Stimulated activated CD4-positive, alpha-beta T cell treated with anti-CD3 and anti-CD28 coated beads, Interleukin-12 subunit alpha, Interleukin-12 subunit beta, amount 100 ng/mL, for 4 hours (primary cell): ENCODE data around the gene SELENOI.
"Not testable (repeated sequence)": the region's sequence is repeated elsewhere in the genome, so short reads cannot be mapped to it uniquely, and the experiment has no call there.

Source experiments
- DNase-seq: peaks from one replicate; pipeline ENCODE4 v3.0.0-alpha.2; 2020

Gene SELENOI, protein sequence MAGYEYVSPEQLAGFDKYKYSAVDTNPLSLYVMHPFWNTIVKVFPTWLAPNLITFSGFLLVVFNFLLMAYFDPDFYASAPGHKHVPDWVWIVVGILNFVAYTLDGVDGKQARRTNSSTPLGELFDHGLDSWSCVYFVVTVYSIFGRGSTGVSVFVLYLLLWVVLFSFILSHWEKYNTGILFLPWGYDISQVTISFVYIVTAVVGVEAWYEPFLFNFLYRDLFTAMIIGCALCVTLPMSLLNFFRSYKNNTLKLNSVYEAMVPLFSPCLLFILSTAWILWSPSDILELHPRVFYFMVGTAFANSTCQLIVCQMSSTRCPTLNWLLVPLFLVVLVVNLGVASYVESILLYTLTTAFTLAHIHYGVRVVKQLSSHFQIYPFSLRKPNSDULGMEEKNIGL

GRCh38 chr2:26345545-26346453 lies at the start of gene SELENOI:
SELENOI (plus strand) TSS chr2:26346143; CDS start chr2:26346233, 90 bp downstream.
- peak; percentile 98 for DNase-seq

GRCh38 chr2:26297061-26297460 lies 48.9 kb upstream of the SELENOI start:
- DNase-seq, result no peak

GRCh38 chr2:26298286-26298637 lies 47.7 kb upstream of the SELENOI start:
- no peak for DNase-seq

- peak; percentile 22 for DNase-seq
Measured at GRCh38 chr2:26298638-26299393, 47.1 kb upstream of the SELENOI start.

DNA sequence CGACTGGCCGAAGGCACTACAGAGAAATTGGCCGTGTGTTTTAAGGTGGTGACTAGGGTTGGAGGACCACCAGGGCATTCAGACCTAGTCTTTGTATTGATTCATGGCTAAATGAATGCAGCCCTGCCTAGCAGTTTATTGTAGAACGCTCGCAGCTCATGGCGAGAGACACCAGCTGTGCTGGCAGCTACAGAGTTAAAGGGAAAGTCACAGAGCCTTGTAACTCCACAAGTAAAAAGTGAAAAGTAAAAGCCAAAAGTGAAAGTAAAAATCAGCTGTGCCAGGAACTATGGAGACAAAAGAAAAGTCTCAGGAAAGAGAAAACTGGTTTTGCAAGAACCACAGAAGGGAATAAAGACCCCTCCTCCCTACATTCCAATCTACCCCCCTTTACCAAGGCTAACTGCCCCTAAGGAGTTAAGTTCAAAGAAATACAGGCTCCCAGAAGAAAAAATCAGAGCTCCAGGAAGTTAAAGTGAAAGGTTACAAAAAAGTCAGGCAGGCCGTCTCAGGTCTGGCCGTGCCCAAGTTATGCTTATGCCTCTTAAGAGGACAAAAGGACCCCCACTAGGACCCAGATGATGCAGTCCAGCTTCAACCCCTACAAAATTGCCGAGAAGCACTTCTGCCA lies 46.4 kb upstream of the SELENOI start:
- DNase-seq, result no peak

DNA sequence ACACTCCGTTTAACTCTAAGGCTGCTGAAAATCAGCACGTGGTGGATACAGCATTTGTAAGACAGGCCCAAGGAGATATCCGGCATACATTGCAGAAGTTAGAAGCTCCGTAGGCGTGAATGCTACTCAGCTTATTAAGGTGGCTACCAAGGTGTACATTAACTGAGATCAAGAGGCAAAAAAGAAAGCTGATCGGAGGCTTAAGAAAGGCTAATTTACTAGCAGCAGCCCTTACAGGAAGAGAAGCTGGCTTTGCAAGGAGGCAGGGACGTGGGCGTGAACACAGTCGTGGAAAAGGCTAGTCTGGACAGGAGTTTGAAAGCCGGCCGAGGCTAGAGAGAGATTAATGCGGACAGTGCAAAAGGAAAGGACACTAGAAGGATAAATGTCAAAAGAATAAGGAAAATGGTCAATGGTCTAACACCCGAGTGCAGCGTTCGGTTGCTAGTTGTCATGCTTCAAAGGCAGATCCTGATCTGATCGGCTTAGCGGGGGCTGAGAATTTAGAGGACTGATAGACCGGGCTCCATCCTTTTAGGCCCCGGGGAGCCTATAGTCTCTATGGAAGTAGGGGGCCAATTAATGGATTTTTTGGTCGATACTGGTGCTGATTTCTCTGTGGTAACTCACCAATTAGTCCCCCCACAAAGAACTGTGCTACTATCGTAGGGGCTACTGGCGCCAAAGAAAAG lies 45.6 kb upstream of the SELENOI start:
- DNase-seq, result peak; percentile 3

- DNase-seq, result no peak
Measured at GRCh38 chr2:26302846-26303245, 43.1 kb upstream of the SELENOI start.

- DNase-seq, result not testable (repeated sequence)
Measured at GRCh38 chr2:26305094-26305493, 40.8 kb upstream of the SELENOI start.

GRCh38 chr2:26305540-26305939 lies 40.4 kb upstream of the SELENOI start:
- DNase-seq, result no peak

GRCh38 chr2:26309921-26310320 lies 36.0 kb upstream of the SELENOI start:
- DNase-seq, result no peak

DNA sequence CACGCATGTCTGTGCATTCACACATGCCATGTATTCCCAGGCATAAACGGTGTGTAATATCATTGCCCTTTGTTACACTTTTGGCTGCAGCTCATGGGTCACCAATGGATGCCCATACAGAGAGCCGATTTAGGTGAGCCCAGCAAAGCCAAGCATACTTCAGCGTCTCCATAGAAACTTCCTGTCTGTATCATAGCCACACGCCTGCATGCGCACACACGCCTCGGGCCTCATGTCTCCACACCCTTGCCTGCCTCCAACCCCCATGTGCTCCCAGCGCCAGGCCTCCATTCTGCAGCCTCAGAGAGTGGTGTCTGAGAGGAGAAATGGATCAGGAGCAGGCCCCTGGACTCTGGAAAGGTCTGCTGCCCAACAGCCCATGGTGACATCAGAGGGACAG lies 33.5 kb upstream of the SELENOI start:
- DNase-seq, result no peak

DNA sequence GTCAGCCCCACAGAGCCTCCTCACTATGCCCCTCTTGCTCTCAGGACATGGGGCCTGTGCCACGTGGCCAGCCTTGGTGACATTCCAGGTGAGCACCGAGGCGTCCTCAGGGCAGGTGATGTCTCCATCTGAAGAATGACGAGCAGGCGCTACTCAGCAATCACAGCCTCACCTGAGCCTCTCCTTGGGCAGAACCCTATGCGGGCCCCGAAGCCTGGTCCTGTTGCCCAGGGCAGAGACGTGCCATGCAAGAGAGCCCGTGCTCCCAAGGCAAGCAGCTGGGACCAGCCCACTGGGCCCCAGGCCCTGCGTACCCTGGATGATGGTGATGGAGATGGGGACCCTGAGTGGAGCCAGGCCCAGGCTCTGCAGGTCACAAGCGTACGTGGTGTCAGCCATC lies 32.5 kb upstream of the SELENOI start:
- DNase-seq, result no peak

GRCh38 chr2:26314243-26314642 lies 31.7 kb upstream of the SELENOI start:
- no peak for DNase-seq

DNA sequence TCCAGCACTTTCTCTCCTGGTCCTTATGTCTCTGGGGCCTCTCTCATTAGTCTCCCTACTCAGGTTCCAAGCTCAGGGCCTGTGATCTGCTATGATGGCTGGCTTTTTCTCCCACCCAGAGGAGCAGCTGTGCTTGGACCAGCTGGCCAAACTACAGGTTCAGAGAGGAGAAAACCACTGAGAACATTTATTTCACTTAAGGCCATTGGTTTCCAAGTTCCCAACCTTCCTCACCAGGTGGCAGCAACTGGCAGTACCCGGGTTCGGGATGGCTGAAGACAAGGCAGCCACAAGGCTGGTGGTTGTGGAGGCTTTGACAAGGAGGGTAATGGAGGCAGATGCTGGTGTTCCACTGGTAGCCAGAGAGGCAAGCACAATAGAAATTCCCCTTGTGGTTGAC lies 29.9 kb upstream of the SELENOI start:
- DNase-seq, result no peak

DNA sequence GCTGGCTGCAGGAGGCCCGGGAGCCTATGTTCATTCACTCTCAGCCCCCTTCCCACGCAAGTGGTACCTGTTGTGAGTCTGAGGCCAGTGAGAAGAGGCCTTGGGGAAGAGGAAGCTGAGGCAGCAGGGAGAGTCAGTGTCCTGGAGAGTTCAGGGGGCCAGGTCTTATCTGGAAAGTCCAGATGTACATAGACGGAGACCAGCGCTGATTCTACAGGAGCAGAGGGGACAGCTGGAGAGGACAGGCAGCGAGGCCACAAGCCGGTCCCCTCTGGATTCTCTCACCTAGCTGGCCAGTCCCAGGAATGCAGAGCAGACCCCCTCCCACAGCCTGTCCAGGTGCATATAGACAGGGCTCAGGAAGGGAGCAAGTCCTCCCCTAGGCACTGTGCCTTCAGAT lies 29.1 kb upstream of the SELENOI start:
- DNase-seq, result no peak

DNA sequence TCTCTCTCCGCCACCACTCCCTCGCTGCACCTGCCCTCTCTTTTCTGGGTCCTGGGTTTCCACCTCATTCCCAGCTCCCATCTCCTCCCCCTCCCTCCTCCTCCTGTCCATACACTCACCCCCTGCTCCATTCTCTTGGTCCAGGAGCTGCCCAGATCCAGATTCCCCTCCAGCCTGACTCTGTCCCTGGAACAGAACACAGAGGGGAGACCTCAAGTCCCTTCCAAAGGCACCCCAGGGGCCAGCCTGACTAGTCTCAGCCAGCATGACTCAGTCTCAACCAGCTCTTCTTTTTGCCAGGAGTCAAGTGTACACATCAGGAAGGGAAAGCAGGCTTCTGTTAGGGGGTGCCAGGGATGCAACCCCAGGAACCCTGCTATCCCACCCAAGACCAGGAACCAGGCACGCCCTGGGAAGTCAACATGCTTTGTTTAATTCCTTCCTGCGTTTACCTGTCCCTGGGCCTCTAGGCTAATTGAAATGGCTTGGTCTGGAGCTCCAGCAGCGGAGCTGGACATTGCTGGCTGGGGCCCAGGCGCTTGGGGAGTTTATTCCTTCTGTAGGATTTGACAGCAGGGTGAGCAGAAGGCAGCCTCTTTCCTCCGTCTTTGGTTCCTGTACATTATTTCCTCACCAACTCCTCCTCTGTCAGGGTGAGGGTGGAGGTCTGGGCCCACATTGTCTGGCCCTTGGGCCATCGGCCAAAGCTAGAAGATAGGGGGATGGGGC lies 28.4 kb upstream of the SELENOI start:
- DNase-seq, result no peak

DNA sequence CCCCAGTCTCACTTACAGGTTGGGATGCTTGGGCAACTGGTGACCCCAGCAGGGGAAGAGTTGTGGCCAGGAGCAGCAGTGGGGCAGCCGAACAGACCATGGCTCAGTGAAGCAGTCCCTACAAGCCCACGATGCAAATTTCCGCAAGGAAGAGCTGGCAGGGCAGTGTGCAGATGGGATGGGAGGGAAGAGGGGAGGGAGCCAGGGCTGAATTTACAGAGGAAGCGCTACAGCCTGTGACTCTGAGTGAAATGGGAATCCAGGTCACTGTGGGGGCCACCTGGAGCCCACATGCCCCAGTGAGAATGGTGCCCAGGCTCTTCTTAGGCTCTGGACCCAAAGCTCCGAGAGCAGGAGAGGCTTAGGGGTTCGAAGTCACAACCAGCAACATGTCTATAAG lies 27.0 kb upstream of the SELENOI start:
- DNase-seq, result no peak

GRCh38 chr2:26324479-26324878 lies 21.5 kb upstream of the SELENOI start:
- DNase-seq, result not testable (repeated sequence)

GRCh38 chr2:26324903-26325302 lies 21.0 kb upstream of the SELENOI start:
- no peak for DNase-seq

GRCh38 chr2:26325851-26326250 lies 20.1 kb upstream of the SELENOI start:
- DNase-seq, result no peak

DNA sequence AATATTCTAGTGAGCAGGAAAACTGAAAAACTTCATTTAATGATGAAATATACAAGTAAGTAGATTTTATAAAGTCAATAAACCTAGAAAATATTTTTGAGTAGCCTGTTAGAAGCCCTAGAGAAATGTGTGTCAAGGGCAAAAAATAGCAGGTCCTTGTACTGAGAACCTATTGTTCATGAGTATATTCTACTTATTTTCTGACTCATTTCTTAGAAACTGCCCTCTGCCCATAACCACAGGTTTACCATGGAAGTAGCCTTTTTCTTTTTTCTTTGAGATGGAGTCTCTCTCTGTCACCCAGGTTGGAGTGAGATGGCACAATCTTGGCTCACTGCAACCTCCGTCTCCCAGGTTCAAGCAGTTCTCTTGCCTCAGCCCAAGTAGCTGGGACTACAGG lies 19.4 kb upstream of the SELENOI start:
- DNase-seq, result no peak
